Fibroblast of villous mesenchyme (primary cell): ENCODE measurements around the gene TRABD2A. TPM values are rescaled to one million over a fixed set of nuclear protein-coding genes. Genes with fewer than 3 reads are reported as not detected.

ENCODE experiments used
- DNase-seq: peaks from one replicate; pipeline ENCODE4 v3.0.0-alpha.2; 2010; ENCODE audit warnings: low read depth
- H3K4me3 ChIP-seq: 2 replicates; pipeline ENCODE4 v1.5.1; 2011; ENCODE audit warnings: low read depth, mild to moderate bottlenecking, low read length
- total RNA-seq: library from RNA; depleted of rRNA; stranded (reverse); fragments of >200 nt; gene quantifications from 2 replicates; pipeline ENCODE4 v1.2.3, GENCODE V29; 2012
- TF ChIP-seq, protein P1 (sequence below): IDR thresholded peaks from 2 replicates; pipeline ENCODE4 v1.5.1; 2012; ENCODE audit warnings: low read depth, mild to moderate bottlenecking, low read length; ENCODE audit not compliant: insufficient read depth

Gene TRABD2A
- total RNA-seq, 1 donor = 1.7 TPM

DNA sequence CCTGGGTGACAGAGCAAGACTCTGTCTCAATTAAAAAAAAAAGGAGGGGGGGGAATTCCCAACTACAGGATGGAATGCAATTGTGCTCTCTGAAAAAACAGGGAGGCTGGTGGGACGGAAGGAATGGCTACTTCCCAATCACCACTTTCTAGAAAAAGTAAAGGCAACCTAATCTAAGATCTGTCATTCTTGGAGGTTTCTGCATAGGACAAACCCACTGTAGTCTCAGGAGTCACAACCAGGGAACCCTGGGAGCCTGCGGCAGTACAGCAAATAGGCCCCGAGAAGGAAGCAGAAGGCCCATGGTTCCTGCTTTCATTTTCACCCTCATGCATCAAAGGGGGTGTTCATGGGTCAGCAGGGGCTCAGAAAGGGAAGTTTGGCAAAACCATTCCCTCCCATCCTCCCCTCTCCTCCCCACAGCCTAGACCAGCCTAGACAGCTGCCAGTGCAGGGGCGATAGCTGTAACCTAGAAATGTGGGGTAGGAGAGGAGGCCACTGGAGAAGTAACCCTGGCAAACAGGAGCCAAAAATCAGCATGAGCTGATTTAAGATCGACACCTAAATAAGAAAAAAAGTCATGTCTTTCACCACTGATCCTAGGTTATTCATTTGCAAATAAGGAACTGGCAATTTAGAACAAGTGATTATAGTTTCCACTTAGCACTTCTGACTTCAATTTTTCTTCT lies 48.0 kb downstream of the TRABD2A start:
- no peak for DNase-seq
- TF ChIP-seq, protein P1, sequence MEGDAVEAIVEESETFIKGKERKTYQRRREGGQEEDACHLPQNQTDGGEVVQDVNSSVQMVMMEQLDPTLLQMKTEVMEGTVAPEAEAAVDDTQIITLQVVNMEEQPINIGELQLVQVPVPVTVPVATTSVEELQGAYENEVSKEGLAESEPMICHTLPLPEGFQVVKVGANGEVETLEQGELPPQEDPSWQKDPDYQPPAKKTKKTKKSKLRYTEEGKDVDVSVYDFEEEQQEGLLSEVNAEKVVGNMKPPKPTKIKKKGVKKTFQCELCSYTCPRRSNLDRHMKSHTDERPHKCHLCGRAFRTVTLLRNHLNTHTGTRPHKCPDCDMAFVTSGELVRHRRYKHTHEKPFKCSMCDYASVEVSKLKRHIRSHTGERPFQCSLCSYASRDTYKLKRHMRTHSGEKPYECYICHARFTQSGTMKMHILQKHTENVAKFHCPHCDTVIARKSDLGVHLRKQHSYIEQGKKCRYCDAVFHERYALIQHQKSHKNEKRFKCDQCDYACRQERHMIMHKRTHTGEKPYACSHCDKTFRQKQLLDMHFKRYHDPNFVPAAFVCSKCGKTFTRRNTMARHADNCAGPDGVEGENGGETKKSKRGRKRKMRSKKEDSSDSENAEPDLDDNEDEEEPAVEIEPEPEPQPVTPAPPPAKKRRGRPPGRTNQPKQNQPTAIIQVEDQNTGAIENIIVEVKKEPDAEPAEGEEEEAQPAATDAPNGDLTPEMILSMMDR = no peak
- H3K4me3 ChIP-seq = no peak overlapping the region

DNA sequence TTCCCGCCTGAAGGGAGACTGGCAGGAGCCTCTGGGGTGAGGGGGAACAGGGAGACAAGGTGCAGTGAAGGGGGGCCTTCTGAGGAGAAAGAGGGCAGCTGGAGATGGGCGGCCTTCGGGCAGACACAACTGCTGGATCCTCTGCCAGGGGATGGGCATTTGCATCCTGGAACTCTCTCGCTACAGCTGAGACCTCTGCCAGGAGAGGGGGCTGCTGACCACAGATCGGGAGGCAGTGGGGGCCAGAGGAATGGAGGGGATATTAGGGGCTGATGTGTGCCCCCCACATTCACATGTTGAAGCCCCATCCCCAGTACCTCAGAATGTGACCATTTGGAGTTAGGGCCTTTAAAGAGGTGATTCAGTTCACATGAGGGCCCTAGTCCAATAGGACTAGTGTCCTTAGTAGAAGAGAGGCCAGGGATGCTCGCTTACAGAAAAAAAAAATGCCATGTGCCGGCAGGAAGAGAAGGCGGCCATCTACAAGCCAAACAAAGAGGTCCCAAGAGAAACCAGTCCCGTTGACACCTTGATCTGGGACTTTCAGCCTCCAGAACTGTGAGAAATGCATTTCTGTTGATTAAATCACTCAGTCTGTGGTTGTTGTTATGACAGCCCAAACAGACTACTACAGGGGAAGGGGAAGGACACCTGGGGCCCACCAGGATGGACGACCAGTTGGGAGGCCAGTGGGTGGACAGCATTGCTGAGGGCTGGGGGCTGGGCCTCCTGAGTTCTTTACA lies 50.0 kb downstream of the TRABD2A start:
- DNase-seq = no peak
- no peak overlapping the region for H3K4me3 ChIP-seq
- TF ChIP-seq, protein P1 = no peak

DNA sequence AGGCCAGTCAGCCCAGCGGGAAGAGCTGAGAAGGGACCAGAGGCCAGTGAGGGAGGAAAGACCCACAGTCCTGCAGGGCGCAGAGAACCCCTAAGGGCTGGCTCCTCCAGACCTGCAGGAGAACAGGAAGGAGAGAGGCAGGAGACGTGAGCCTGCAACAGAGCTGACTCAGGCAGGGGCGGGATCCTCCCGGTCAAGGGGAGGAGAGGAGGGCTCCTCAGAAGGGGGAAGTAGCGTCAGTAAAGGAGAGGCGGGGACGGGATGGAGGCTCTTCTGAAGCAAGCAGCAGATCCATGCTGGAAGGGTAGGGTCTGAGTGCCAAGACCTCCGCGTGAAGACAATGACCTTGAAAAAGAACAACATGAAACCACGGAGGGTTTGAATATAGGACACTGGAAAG lies 50.8 kb downstream of the TRABD2A start:
- H3K4me3 ChIP-seq = no peak overlapping the region
- TF ChIP-seq, protein P1 = no peak
- DNase-seq = peak; percentile 7

DNA sequence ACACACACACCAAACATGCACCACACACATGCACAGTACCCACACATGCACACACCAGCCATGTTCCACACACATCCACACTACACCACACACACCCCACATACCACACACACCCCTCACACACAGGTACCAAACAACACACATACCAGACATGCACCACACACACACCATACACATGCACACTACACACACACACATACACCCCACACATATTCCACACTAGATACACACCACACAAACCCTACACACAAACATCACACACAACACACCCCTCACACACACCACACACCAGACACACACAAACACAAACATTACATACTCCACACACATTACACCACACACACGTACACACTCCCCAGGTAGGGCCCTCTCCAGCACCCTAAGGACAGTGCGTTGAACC lies 51.2 kb downstream of the TRABD2A start:
- TF ChIP-seq, protein P1 = no peak

DNA sequence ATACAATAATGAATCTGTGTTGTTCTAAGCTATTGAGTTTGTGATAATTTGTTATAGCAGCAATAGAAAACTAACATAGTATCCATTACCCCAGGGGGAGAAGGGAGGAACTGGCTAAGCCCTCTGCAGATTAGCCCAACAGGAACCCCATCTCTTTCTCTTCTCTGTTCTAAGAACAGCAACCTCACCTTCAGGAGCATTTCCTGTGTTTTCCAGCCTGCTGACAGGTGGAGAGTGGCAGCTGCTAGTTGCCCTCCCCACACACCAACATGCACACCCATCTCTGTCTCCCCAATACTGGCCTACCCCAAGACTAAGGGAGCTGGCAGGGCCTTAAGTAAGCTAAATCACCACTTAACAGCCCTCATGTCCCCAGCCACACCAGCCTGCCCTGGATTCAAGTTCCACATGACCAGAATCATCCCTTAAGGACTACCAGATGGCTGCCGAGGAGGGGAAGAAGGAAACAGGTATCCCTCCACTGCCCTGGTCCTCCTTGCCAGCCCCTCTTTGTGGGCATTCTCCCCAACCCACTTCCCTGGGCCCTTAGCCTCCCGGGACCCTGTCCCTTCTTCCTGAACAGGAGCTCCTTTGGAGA lies 52.8 kb downstream of the TRABD2A start:
- no peak overlapping the region for H3K4me3 ChIP-seq
- DNase-seq = no peak
- TF ChIP-seq, protein P1 = no peak

More for the DNA sequence above, 51.2 kb downstream of the TRABD2A start:
- no peak overlapping the region for H3K4me3 ChIP-seq
- no peak for DNase-seq

DNA sequence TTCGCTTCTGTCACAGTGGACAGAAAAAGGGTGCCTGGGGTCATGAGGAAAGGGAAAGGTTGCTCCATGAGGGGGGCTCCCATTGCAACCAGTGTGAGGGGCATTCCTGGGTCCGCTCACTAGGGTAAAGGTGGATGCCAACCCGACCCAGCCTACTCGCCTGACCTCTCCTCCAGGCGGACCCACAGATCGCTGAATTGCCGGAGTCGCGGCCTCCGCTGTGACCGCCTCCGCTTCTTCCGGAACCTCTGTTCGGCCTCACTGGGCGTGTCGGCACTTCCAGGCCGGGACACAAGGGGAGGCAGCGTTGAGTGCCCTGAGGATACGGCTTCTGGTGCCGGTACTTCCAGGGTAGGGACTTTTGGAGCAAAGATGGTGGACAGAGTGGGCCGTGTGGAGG lies 57.1 kb downstream of the TRABD2A start:
- no peak for DNase-seq
- TF ChIP-seq, protein P1 = no peak
- H3K4me3 ChIP-seq = no peak overlapping the region
